BJ (cell line): ENCODE results near the gene LRRC32. TPM values are rescaled to one million over a fixed set of nuclear protein-coding genes. Genes with fewer than 3 reads are reported as not detected.

Experiments
- CTCF ChIA-PET: fragments of 350-600 bp; formaldehyde crosslinking; extraction: SDS; loops from one replicate; lab custom pipeline; 2021; ENCODE audit warnings: antibody characterized with exemption, inconsistent platforms; lab: Yijun Ruan, JAX
- POLR2A ChIA-PET: fragments of 300-600 bp; sonication (Branson Sonifier 250); formaldehyde crosslinking; extraction: SDS; loops from one replicate; lab custom pipeline; 2021; ENCODE audit warnings: antibody characterized with exemption; lab: Charles Lee
- DNase-seq: peaks from one replicate; pipeline ENCODE4 v3.0.0-alpha.2; 2011; ENCODE audit warnings: low read depth
- H3K27me3 ChIP-seq: 2 replicates; pipeline ENCODE4 v1.6.0; 2011; ENCODE audit warnings: low read length; ENCODE audit not compliant: control insufficient read depth, insufficient read depth
- H3K36me3 ChIP-seq: 2 replicates; pipeline ENCODE4 v1.5.1; 2011; ENCODE audit warnings: low read length; ENCODE audit not compliant: control insufficient read depth, insufficient read depth
- H3K4me3 ChIP-seq: 2 replicates; pipeline ENCODE4 v1.5.1; 2011; ENCODE audit warnings: low read depth, mild to moderate bottlenecking, control low read depth, low read length
- polyA plus RNA-seq: library from polyadenylated mRNA; depleted of rRNA; stranded (reverse); fragments of >200 nt; gene quantifications from 2 replicates; pipeline ENCODE4 v1.2.3, GENCODE V29; 2011
- TF ChIP-seq, protein P1 (sequence below): IDR thresholded peaks from 2 replicates; pipeline ENCODE4 v1.5.1; 2011; ENCODE audit warnings: low read depth, mild to moderate bottlenecking, control low read depth, inconsistent platforms, low read length, moderate library complexity; ENCODE audit not compliant: insufficient read depth

LRRC32 gene
- polyA plus RNA-seq, 1 experiment: 1.9 TPM

DNA sequence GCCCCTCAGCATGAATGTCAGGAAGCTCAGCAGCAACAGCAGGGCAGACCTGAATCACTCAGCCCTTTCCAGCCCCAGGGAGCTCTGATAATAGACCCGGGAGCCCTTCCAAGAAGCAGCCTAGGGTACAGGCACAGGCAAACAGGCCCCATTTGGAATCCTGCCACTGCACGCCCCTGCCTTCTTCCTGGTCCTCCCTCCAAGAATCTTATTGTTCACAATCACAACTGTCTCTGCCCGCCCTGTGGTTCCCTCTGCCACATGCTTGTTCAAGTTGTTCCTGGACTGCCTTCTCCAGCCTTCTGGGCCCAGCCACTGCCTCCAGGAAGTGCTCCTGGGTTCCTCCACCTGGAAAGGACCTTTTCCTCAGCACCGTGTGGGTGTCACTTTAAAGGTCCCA lies 54.6 kb downstream of the LRRC32 start:
- POLR2A ChIA-PET: no interaction called here
- TF ChIP-seq, protein P1, sequence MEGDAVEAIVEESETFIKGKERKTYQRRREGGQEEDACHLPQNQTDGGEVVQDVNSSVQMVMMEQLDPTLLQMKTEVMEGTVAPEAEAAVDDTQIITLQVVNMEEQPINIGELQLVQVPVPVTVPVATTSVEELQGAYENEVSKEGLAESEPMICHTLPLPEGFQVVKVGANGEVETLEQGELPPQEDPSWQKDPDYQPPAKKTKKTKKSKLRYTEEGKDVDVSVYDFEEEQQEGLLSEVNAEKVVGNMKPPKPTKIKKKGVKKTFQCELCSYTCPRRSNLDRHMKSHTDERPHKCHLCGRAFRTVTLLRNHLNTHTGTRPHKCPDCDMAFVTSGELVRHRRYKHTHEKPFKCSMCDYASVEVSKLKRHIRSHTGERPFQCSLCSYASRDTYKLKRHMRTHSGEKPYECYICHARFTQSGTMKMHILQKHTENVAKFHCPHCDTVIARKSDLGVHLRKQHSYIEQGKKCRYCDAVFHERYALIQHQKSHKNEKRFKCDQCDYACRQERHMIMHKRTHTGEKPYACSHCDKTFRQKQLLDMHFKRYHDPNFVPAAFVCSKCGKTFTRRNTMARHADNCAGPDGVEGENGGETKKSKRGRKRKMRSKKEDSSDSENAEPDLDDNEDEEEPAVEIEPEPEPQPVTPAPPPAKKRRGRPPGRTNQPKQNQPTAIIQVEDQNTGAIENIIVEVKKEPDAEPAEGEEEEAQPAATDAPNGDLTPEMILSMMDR: no peak
- no peaks in the 10 kb centered on the region for H3K27me3 ChIP-seq
- H3K4me3 ChIP-seq: no peak overlapping the region
- DNase-seq: no peak
- H3K36me3 ChIP-seq: no peaks in the 10 kb centered on the region
- CTCF ChIA-PET: no interaction called here

DNA sequence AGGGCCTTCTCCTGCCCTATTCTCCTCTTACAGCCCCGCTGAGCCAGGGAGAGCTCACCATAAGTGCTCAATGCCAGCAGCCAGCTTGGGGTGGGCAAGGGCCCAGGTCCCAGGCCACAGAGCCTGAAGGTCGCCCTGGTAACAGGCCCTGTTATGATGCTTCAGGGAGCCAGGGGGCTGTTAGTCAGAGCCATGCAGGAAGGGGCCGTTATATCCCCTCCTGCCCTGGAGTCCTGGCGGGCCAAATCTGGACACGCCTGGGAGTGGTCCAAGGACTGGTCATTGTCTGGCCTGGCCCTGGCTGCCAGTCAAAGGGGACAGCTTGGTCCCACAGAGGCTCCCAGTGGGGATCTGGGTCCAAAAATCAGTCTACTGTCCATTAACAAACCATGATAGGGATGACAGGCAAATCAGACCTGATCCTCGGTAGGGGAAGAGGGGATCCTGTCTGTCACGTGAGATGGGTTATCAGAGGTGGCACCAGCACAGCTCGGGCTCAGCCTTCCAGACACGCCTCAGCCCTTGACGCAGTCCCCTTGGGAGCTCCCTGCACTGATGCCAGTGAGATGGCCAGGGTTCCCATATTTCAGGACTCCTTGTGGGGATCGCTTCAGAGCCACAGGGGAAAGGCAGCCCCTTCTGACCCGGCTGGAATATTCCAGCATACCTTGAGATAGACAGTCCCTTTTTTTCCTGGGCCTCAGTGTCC lies 55.9 kb downstream of the LRRC32 start:
- TF ChIP-seq, protein P1: no peak
- no peak for DNase-seq
- POLR2A ChIA-PET: no interaction called here
- H3K4me3 ChIP-seq: no peak overlapping the region
- CTCF ChIA-PET: no interaction called here
- H3K27me3 ChIP-seq: no peaks in the 10 kb centered on the region
- no peaks in the 10 kb centered on the region for H3K36me3 ChIP-seq

DNA sequence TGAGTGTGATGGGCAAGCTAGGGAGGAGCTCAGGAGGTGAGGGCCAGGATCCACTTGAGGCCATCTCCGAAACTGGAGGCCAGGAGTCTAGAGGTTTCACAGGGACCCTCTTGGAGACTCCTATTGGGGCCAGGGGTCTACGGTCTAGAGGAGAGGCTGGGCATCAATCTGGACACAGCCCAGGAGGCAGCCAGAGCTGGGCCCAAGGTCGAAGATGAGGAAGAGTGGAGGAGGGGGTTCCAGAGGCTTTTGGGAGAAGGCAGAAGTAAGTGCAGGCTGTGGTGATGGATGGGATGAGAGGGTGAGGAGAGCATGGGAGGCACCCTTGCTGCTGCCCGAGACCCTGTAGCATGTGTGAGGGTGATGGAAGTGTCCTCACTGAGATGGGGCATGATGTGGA lies 56.6 kb downstream of the LRRC32 start:
- no peak overlapping the region for H3K4me3 ChIP-seq
- POLR2A ChIA-PET: no interaction called here
- DNase-seq: no peak
- H3K27me3 ChIP-seq: no peaks in the 10 kb centered on the region
- CTCF ChIA-PET: no interaction called here
- TF ChIP-seq, protein P1: no peak
- no peaks in the 10 kb centered on the region for H3K36me3 ChIP-seq

DNA sequence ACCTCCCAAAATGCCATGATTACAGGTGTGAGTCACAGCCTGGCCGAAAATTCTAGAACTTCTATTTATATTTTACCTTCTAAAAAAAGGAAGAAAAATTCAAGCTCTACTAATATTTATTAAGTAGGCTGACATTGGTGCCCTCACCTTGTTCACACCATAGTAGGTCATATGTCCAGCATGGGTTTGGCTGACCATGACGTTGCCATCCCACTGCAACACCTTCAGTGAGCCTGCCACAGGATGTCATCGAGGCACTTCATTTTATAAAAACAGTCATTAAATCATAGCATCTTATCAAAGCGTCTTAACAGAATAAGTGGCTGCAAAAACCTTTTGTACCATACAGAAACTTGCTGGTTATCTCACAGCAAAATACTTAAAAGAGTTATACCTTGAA lies 58.3 kb downstream of the LRRC32 start:
- CTCF ChIA-PET: interaction anchor here (1.1 kb wide), 1 partner anchor 19 kb away, joined by 3 read pairs; no protein-coding TSS in a partner anchor
- Histone ChIP-seq H3K36me3 (no peaks in the 10 kb centered on the region), H3K27me3 (no peaks in the 10 kb centered on the region; the same call in 1 of the 2 replicates), H3K4me3 (no peak overlapping the region)
- TF ChIP-seq, protein P1: no peak
- DNase-seq: no peak
- POLR2A ChIA-PET: no interaction called here

DNA sequence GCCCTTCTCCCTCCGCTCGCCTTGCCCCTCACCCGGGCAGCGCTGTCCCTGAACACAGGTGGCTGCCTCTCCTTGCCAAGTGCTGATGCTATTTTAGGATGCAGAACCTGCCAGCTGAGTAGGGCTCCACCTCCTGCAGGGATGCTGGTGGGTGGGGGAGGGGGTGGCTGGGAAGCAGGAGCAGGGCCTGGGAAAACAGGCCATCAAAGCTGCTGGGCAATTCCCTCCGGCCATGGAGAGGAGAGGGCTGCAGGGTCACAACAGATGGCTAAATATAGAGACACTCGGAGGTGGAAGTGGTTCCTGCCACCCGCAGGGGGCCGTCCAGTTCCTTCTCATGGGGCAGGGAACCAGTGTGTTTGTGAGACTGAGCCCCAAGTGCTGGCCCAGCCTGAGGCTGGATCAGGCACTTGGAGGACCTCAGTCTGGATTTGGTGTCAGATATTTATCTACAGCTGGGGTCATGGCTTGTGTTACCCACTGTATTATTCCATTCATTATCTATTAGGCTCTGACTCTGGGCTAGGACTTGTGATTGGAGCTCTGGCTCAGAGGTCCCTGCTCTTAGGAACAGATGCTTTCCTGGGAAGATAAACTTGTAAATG lies 59.6 kb downstream of the LRRC32 start:
- CTCF ChIA-PET: interaction anchor here (1.1 kb wide), 1 partner anchor 18 kb away, joined by 3 read pairs; no protein-coding TSS in a partner anchor
- TF ChIP-seq, protein P1: no peak
- no peaks in the 10 kb centered on the region for H3K36me3 ChIP-seq
- POLR2A ChIA-PET: no interaction called here
- H3K4me3 ChIP-seq: no peak overlapping the region
- H3K27me3 ChIP-seq: no peaks in the 10 kb centered on the region; the same call in 1 of the 2 replicates
- DNase-seq: no peak
